Measurements from ENCODE around the gene RAI1.

DNA sequence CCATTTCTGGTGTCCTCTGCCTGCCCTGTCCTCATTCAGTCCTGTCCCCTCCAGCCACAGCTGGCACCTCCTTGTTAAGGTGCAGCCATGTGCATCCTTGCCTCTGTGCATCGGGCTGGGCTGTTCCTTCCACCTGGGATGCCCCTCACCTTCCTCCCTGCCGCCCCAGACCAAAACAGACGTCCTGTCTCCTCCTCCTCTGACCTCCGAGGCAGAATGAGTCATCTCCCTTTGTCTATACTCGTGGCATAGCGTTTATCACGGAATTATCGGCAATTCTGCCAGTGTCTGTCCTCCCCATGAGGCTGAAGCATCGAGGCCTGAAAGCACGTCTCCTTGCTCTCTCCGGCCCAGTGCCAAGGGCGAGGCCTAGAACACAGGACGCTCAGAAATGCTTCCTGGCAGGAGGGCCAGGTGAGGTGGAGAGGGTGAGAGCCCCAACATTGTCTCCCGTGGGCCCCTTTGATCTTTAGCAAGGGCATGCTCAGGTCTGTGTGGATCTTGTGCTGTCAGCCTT lies 4.6 kb downstream of the RAI1 start:
- TF ChIP-seq EZH2 (IDR thresholded peaks at IDR 0.05; ENCODE audit: low read depth) (no peak), CTCF (conservative IDR thresholded peaks at IDR 0.05) (no peak)

Data from PC-9 (cell line).